Measurements from ENCODE around the gene CFAP43. TPM values are rescaled to one million over a fixed set of nuclear protein-coding genes. Genes with fewer than 3 reads are reported as not detected.

CFAP43 gene
- total and polyA plus RNA-seq, 2 of the 8 experiments (the other 6 are each of a cell fraction or from before 2014, with no cell fraction given) = 0.11 to 0.27 TPM

- no peak for TF ChIP-seq JUND (IDR thresholded peaks at IDR 0.05; ENCODE audit: low read length)
- no peak for TF ChIP-seq ATF3 (IDR thresholded peaks at IDR 0.05; ENCODE audit: insufficient read depth, low read depth, low read length)
- TF ChIP-seq TAF7 (optimal IDR thresholded peaks at IDR 0.05; ENCODE audit: borderline replicate concordance, low read depth, low read length) = no peak
These were observed 41.1 kb upstream of the CFAP43 start (continued) for GRCh38 chr10:104273286-104273685.

Measured in H1 (cell line).